HG03280 (cell line): ENCODE data around the gene GPN3.
A peak's percentile ranks its signal among the peaks of the same experiment; 100 is the strongest.
"Not testable (repeated sequence)": the region's sequence is repeated elsewhere in the genome, so short reads cannot be mapped to it uniquely, and the experiment has no call there.

Source experiments
- ATAC-seq: cut with Tn5 transposase; IDR thresholded peaks from one replicate; pipeline ENCODE4 v1.9.1; 2021; ENCODE audit warnings: mild to moderate bottlenecking, moderate library complexity; ENCODE audit not compliant: unreplicated experiment

The GPN3 gene

DNA sequence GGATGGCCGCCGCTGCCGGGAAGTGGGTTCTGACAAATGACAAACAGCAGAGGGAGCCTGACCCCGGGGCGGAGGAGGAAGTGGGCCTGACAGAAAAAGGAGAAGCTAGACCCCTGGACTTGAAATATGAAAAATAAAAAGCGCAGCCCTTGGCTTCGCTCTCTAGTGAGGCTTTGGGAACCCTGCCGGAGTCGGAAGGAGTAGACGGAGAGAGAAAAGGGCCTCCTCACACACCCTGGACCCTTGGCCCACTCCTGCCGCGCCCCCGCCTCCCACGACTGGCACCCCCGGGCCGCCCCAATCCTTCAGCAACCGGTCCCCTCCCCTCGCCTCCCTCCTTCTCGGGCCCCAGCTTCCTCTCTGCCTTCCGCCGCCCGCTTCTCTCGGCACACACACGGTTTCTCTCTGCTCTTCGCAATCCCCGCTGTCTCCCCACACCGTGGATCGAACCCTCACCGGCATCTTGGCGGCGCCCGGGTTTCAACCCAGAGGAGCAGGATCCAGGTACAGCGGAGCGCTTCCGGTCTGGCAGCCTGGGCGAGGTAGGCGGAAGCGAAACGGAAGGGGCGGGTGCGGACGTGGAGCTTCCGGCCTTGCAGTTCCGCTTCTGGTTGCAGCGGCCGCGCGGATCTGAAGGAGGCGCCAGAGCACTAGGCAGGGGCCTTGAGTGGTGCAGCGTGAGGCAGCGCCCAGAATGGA lies 18.1 kb downstream of the GPN3 start, which contains the start of gene ARPC3:
ARPC3 (minus strand) TSS at position 539 of the 699 bp plus-strand sequence; CDS start at position 462, 77 bp downstream.
- peak; percentile 96 for ATAC-seq

GRCh38 chr12:110444455-110444854 lies 23.6 kb downstream of the GPN3 start:
- ATAC-seq, result no peak

GRCh38 chr12:110436231-110436630 lies 31.8 kb downstream of the GPN3 start:
- ATAC-seq, result no peak

DNA sequence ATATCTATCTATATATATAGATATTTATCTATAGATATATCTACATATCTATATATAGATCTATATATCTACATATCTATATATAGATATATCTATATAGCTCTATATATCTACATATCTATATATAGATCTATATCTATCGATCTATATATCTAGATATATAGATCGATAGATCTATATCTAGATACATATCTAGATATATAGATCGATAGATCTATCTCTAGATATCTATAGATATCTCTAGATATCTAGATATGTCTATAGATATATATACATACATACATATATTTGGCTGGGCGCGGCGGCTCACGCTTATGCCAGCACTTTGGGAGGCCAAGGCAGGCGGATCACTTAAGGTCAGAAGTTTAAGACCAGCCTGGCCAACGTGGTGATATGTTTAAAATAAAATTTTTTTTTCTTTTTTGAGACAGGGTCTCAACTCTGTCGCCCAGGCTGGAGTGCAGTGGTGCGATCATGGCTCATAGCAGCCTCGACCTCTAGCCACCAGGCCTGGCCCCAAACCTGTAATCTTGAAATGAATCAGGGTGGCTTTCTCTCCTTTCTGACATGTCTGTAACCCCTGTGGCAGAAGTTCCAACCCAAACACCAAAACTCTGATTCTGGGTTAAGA lies 36.0 kb downstream of the GPN3 start:
- no peak for ATAC-seq

GRCh38 chr12:110429676-110430075 lies 38.4 kb downstream of the GPN3 start:
- not testable (repeated sequence) for ATAC-seq

GRCh38 chr12:110426406-110426805 lies 41.7 kb downstream of the GPN3 start:
- no peak for ATAC-seq

DNA sequence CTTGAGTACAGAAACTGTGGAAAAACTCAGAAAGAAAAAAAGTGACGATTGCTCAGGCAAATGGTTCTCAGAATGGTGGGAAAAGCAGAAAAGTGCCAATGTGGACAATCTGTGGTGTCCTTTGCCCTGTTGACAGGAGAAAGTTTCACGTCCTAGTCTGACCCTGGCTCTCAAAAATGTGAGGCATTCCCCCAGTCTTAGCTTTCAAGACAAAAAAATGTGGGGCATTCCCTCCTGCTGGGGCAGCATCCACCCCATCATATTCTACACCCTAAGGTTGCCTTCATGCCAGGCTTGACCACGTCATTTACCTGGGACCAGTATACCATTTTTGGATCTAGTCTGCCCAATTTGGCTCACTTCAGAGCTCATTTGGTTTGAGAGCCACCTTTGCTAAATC lies 43.8 kb downstream of the GPN3 start:
- no peak for ATAC-seq

- no peak for ATAC-seq
Observed at GRCh38 chr12:110421701-110422100, 46.4 kb downstream of the GPN3 start.

DNA sequence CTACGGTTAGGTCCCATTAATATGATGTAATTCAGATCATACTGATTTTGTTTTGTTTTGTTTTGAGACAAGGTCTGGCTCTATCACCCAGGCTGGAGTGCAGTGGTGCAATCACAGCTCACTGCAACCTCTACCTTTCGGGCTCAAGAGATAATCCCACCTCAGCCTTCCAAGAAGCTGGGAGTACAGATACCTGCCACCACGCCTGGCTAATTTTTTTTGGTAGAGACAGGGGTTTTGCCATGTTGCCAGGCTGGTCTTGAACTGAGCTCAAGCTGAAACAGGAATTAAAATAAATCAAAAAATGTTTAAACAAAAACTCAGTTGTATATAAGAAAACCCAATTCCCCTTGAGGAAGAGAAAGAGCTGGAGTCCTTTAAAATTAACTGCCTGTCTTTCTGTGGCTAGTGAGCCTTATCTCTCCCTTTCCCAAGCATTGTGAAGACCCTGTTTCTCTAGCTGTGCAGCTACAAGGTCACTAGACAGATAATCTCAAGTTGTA lies 46.8 kb downstream of the GPN3 start:
- ATAC-seq, result no peak

GRCh38 chr12:110420644-110421043 lies 47.4 kb downstream of the GPN3 start:
- not testable (repeated sequence) for ATAC-seq

- not testable (repeated sequence) for ATAC-seq
Observed at GRCh38 chr12:110417113-110417512, 50.9 kb downstream of the GPN3 start.

DNA sequence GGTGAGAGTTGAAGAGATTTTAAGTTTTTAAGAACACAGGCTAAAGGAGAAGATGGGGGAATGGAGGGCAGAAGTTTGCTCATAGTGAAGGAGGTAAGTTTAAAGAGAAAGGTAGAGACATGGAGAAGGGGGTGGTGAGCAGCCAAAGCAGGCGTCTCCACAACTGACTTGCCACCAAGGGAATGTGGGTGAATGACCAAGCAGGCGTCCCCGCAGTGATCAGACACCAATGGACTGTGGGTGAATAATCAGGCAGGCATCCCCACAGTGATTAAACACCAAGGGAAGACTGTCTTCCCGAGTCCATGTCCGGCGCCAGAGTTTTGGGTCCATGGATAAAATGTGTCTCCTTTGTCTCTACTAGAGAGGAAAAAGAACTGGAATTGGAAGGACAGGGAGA lies 58.0 kb downstream of the GPN3 start:
- not testable (repeated sequence) for ATAC-seq

- not testable (repeated sequence) for ATAC-seq
Observed at GRCh38 chr12:110405126-110405662, 62.9 kb downstream of the GPN3 start.

- ATAC-seq, result no peak
Observed at GRCh38 chr12:110403976-110404682, 63.9 kb downstream of the GPN3 start.

DNA sequence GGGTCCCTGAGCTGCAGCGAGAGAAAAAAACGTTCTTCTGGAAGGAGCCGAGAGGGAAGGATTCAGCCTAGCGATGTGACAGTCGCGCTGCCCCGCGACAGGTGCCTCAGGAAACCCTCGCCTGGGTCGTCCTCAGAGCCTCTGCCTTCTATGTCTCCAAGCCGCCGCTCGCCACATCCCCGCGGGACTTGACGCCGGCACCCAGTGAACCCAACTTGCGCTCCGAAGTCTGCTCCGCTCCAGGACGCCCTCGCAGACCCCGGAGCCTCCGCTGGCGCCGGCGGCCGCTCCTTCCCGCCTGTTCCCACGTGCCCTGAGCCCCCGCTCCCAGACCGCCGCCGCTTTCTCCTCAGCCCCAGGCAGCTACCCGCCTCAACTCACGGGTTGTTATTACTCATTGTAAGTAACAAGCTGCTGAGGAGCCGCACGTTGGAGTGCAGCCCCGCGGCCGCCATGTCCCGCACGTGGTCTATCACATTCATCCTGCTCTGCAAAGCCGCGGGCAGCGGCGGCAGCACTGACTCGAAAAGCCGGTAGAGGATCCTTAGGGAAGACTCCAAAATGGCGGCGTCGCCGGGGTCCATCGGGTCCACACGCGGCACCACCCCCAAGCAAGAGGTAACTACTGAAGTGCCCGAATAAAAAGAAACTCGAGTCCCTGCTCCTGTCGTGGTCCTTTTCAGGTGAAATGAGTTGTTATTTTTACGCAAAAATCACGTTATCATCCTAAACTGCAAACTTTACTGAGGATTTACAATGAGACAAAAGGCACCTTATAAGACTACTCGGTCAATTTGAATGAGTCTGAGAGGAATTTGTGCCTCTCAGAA lies 64.7 kb downstream of the GPN3 start, which contains the start of gene ANAPC7:
ANAPC7 (minus strand) TSS at position 563 of the 830 bp plus-strand sequence; CDS start at position 482, 81 bp downstream.
- ATAC-seq, result peak; percentile 75
